Cardiac septum (tissue), 1 donor: ENCODE results near the gene FKBP10. TPM values are rescaled to one million over a fixed set of nuclear protein-coding genes. Genes with fewer than 3 reads are reported as not detected.

ENCODE experiments used
- DNase-seq: peaks from one replicate; pipeline ENCODE4 v3.0.0-alpha.2; 2020; ENCODE audit warnings: low spot score
- intact Hi-C: fragments of 100-400 bp; cut with DNase I; formaldehyde crosslinking; loops from one replicate; pipeline ENCODE4 v1.14.0; 2022
- total RNA-seq: library from RNA; stranded (reverse); fragmentation: NEBNext Ultra II Directional; extraction: Animal tissue kit (Norgen Biotek cat#: 25700); gene quantifications from one replicate; pipeline ENCODE4 v1.2.1, GENCODE V29; 2021
- donor health status: DM: no; HTN: no; CAD: no.

The FKBP10 gene
- total RNA-seq, 1 donor from 2014 or later, result 17.7 TPM

DNA sequence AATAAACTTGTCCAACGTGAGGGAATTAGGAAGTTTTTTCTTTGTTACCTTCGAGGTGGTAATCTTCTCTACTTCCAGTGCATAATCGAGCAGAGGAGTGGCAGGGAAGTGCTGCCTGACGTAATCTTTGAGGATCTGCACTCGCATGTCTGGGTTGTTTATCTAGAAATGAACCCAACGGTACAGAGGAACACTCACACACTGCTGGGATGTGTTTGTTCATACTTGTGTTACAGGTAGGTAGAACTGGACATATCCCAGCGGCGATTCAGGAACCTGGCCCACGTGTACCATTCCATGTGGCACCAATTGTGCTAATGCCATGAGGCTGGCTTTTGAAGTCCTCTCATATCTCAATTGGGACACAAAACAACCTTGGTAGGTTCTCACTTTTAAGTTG, 56.6 kb downstream of the FKBP10 start:
- no peak for DNase-seq
- intact Hi-C loops, result loop anchor here (10.0 kb wide), 1 partner anchor 55 kb away; the partner anchor contains the start of genes FKBP10 and P3H4

DNA sequence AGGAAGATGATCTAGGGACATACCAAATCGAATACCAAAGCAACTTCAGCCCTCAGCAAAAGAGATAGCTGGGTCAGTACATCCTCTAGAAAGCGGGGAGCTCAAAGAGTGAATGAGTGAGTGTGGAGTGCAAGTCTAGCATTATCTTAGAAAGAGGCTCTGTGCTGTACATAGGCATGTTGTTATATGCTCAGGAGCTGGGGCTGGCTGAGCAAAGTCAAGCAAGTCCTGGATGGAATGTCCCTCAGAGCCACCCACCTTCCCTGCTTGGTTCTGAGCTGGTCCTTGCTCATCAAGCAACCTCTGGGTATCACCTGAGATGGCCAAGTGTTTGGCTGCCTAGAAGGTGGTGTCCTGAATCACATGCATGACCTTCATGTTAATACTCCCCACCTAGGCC, 57.3 kb downstream of the FKBP10 start:
- DNase-seq, result no peak
- intact Hi-C loops, result loop anchor here (10.0 kb wide), 1 partner anchor 135 kb away; the partner anchor contains the start of gene HAP1

DNA sequence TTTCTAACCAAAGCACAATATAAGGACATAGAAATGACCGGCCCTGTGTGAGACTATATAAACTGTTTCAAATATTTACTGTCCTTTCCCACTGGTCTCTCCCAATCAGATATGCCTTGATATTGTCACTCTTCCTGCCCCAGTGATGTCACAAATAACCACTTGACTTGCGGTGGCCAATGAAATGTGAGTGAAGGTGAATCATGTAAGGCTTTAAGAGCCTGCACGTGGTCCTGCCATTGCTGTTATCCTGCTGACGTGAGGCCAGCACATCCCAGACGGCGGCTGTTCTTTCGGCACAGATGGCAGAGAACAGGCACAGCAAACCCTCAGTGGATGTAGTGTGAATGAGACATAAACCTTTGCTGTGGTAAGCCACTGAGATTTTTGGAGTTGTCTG, 57.8 kb downstream of the FKBP10 start:
- intact Hi-C loops, result loop anchor here (10.0 kb wide), 1 partner anchor 136 kb away; the partner anchor contains the start of gene HAP1
- DNase-seq, result no peak

- DNase-seq, result no peak
- intact Hi-C loops, result loop anchor here (10.0 kb wide), 1 partner anchor 137 kb away; the partner anchor contains the start of gene HAP1
Measured at GRCh38 chr17:41871789-41872188, 59.0 kb downstream of the FKBP10 start.

Other genes with a start within 250 kb of the FKBP10 start
- gene KRT9, start 240.9 kb upstream of the FKBP10 start, total RNA-seq, result not detected
- not detected for gene KRT14, start 226.1 kb upstream of the FKBP10 start, total RNA-seq
- gene KRT16, start 200.2 kb upstream of the FKBP10 start, total RNA-seq, result not detected
- gene KRT17, start 188.4 kb upstream of the FKBP10 start, total RNA-seq, result not detected
- 1,014 TPM for gene EIF1, start 124.1 kb upstream of the FKBP10 start, total RNA-seq
- gene GAST, start 100.7 kb upstream of the FKBP10 start, total RNA-seq, result not detected
- 0.08 TPM for gene HAP1, start 78.4 kb upstream of the FKBP10 start, total RNA-seq
- gene JUP, start 26.3 kb upstream of the FKBP10 start, total RNA-seq, result 150 TPM
- 5.1 TPM for gene P3H4, start 1.1 kb upstream of the FKBP10 start, total RNA-seq
- gene NT5C3B, start 23.2 kb downstream of the FKBP10 start, total RNA-seq, result 22.8 TPM
- gene KLHL10, start 24.8 kb downstream of the FKBP10 start, total RNA-seq, result not detected
- 5.1 TPM for gene KLHL11, start 52.4 kb downstream of the FKBP10 start, total RNA-seq
- 33.6 TPM for gene ACLY, start 105.9 kb downstream of the FKBP10 start, total RNA-seq
- gene ODAD4, start 117.6 kb downstream of the FKBP10 start, total RNA-seq, result 0.54 TPM
- 24.2 TPM for gene CNP, start 153.8 kb downstream of the FKBP10 start, total RNA-seq
- 77.4 TPM for gene DNAJC7, start 204.4 kb downstream of the FKBP10 start, total RNA-seq
- gene NKIRAS2, start 207.1 kb downstream of the FKBP10 start, total RNA-seq, result 50.7 TPM
- 0.43 TPM for gene C17orf113, start 237.6 kb downstream of the FKBP10 start, total RNA-seq